ENCODE results near the gene GAN.
A peak's percentile ranks its signal among the peaks of the same experiment; 100 is the strongest.

The GAN gene

GRCh38 chr16:81311762-81312161, 3.0 kb upstream of the GAN start:
- H3K9me3 Mint-ChIP-seq: no peaks in the 10 kb centered on the region
- no peaks in the 10 kb centered on the region for H3K36me3 Mint-ChIP-seq (ENCODE audit: low read depth)
- H3K27me3 Mint-ChIP-seq (ENCODE audit: low read depth): no peaks in the 10 kb centered on the region
- no peak overlapping the region for H3K27ac Mint-ChIP-seq
- peaks cover 22% of the 10 kb centered on the region for H3K4me1 Mint-ChIP-seq
- TF ChIP-seq CTCF (IDR thresholded peaks at IDR 0.05; ENCODE audit: unreplicated experiment in 3 of 3): no peak
- peak overlapping the region in 2 of 3 experiments; percentile 5 to 25 for H3K4me3 Mint-ChIP-seq

- peak overlapping the region; percentile 59 to 91 (median 86) for H3K27ac Mint-ChIP-seq
- peak overlapping the region; percentile 93 to 95 (median 93) for H3K4me3 Mint-ChIP-seq
- no peak for TF ChIP-seq CTCF (IDR thresholded peaks at IDR 0.05; ENCODE audit: unreplicated experiment in 3 of 3)
- no peaks in the 10 kb centered on the region for H3K27me3 Mint-ChIP-seq (ENCODE audit: low read depth)
- H3K36me3 Mint-ChIP-seq (ENCODE audit: low read depth): no peaks in the 10 kb centered on the region
- peaks cover 22% of the 10 kb centered on the region for H3K4me1 Mint-ChIP-seq
- H3K9me3 Mint-ChIP-seq: no peaks in the 10 kb centered on the region
Measured at GRCh38 chr16:81313701-81314602, 810 bp upstream of the GAN start.

- no peaks in the 10 kb centered on the region for H3K9me3 Mint-ChIP-seq
Measured at GRCh38 chr16:81315271-81316175, 761 bp downstream of the GAN start.

GRCh38 chr16:81316176-81316496, 1.4 kb downstream of the GAN start:
- H3K4me3 Mint-ChIP-seq: peak overlapping the region; percentile 87 to 94 (median 93)
- no peak for TF ChIP-seq CTCF (IDR thresholded peaks at IDR 0.05; ENCODE audit: unreplicated experiment in 3 of 3)
- H3K27ac Mint-ChIP-seq: peak overlapping the region in 2 of 3 experiments; percentile 67 to 89
- H3K36me3 Mint-ChIP-seq (ENCODE audit: low read depth): no peaks in the 10 kb centered on the region
- no peaks in the 10 kb centered on the region for H3K9me3 Mint-ChIP-seq
- H3K27me3 Mint-ChIP-seq (ENCODE audit: low read depth): no peaks in the 10 kb centered on the region
- peaks cover 31% of the 10 kb centered on the region for H3K4me1 Mint-ChIP-seq

More at GRCh38 chr16:81315271-81316175, 761 bp downstream of the GAN start:
- H3K27me3 Mint-ChIP-seq (ENCODE audit: low read depth): no peaks in the 10 kb centered on the region
- H3K4me1 Mint-ChIP-seq: peaks cover 31% of the 10 kb centered on the region
- no peak for TF ChIP-seq CTCF (IDR thresholded peaks at IDR 0.05; ENCODE audit: unreplicated experiment in 3 of 3)
- peak overlapping the region; percentile 93 to 94 (median 93) for H3K4me3 Mint-ChIP-seq
- no peaks in the 10 kb centered on the region for H3K36me3 Mint-ChIP-seq (ENCODE audit: low read depth)
- peak overlapping the region in 2 of 3 experiments; percentile 67 to 89 for H3K27ac Mint-ChIP-seq

- H3K36me3 Mint-ChIP-seq (ENCODE audit: low read depth): no peaks in the 10 kb centered on the region
- peaks cover 25% of the 10 kb centered on the region for H3K4me1 Mint-ChIP-seq
- no peak overlapping the region for H3K27ac Mint-ChIP-seq
- H3K4me3 Mint-ChIP-seq: no peak overlapping the region
- no peaks in the 10 kb centered on the region for H3K27me3 Mint-ChIP-seq (ENCODE audit: low read depth)
- no peaks in the 10 kb centered on the region for H3K9me3 Mint-ChIP-seq
- TF ChIP-seq CTCF (IDR thresholded peaks at IDR 0.05; ENCODE audit: unreplicated experiment in 3 of 3): no peak
Measured at GRCh38 chr16:81318711-81319110, 3.9 kb downstream of the GAN start.
